ENCODE measurements around the gene ADGRE3.

Gene ADGRE3

GRCh38 chr19:14674764-14675163, at the start of gene ADGRE3:
Gene ADGRE3, minus strand, starts transcription at chr19:14674844. Its CDS starts 74 bp downstream, at chr19:14674770.
- TF ChIP-seq CTCF (IDR thresholded peaks at IDR 0.05; ENCODE audit: control extremely low read depth, extremely low read depth, low read depth, missing control alignments) = no peak
- ChIA-PET POLR2A (no interaction called here), CTCF (interaction anchor here (1.1 to 9.2 kb wide), 3 partner anchors 12 to 101 kb away, joined by 4 to 96 read pairs (median 4); partner anchors contain the start of gene ZNF333)
- DNase-seq (ENCODE audit: extremely low spot score) = no peak

GRCh38 chr19:14722127-14722526, 47.5 kb upstream of the ADGRE3 start:
- TF ChIP-seq CTCF (IDR thresholded peaks at IDR 0.05; ENCODE audit: control extremely low read depth, extremely low read depth, low read depth, missing control alignments) = no peak
- ChIA-PET POLR2A (no interaction called here), CTCF (interaction anchor here (0.9 kb wide), 1 partner anchor 90 kb away, joined by 3 read pairs; no protein-coding TSS in a partner anchor)
- no peak for DNase-seq (ENCODE audit: extremely low spot score)

GRCh38 chr19:14719162-14719561, 44.5 kb upstream of the ADGRE3 start:
- TF ChIP-seq CTCF (IDR thresholded peaks at IDR 0.05; ENCODE audit: control extremely low read depth, extremely low read depth, low read depth, missing control alignments) = no peak
- DNase-seq (ENCODE audit: extremely low spot score) = no peak
- CTCF ChIA-PET = no interaction called here
- POLR2A ChIA-PET = no interaction called here

- no peak for DNase-seq (ENCODE audit: extremely low spot score)
- CTCF ChIA-PET = no interaction called here
- POLR2A ChIA-PET = no interaction called here
- no peak for TF ChIP-seq CTCF (IDR thresholded peaks at IDR 0.05; ENCODE audit: control extremely low read depth, extremely low read depth, low read depth, missing control alignments)
These were observed 44.0 kb upstream of the ADGRE3 start for GRCh38 chr19:14718522-14719116.

- ChIA-PET CTCF (interaction anchor here (1.0 to 1.4 kb wide), 3 partner anchors 8 to 47 kb away, joined by 3 to 4 read pairs (median 3); no protein-coding TSS in a partner anchor), POLR2A (no interaction called here)
- DNase-seq (ENCODE audit: extremely low spot score) = no peak
- no peak for TF ChIP-seq CTCF (IDR thresholded peaks at IDR 0.05; ENCODE audit: control extremely low read depth, extremely low read depth, low read depth, missing control alignments)
These were observed 41.2 kb upstream of the ADGRE3 start for GRCh38 chr19:14715841-14716240.

- no peak for TF ChIP-seq CTCF (IDR thresholded peaks at IDR 0.05; ENCODE audit: control extremely low read depth, extremely low read depth, low read depth, missing control alignments)
- ChIA-PET CTCF (no interaction called here), POLR2A (no interaction called here)
- DNase-seq (ENCODE audit: extremely low spot score) = no peak
These were observed 29.8 kb upstream of the ADGRE3 start for GRCh38 chr19:14704450-14704849.

All from GM10248 (cell line).